H1 (cell line): ENCODE data around the gene GAMT. TPM values are rescaled to one million over a fixed set of nuclear protein-coding genes. Genes with fewer than 3 reads are reported as not detected.

ENCODE experiments used
- CTCF ChIA-PET: fragments of 300-600 bp; sonication (Branson Sonifier 250); formaldehyde crosslinking; loops from one replicate; lab custom pipeline; 2021; ENCODE audit not compliant: partially characterized antibody; lab: Charles Lee
- POLR2A ChIA-PET: fragments of 300-600 bp; sonication (Branson Sonifier 250); formaldehyde crosslinking; loops from one replicate; lab custom pipeline; 2021; ENCODE audit warnings: inconsistent platforms; ENCODE audit not compliant: partially characterized antibody; lab: Charles Lee
- DNase-seq, 2 experiments: peaks; one replicate each; pipeline versions ENCODE4 v3.0.0 to v3.0.0-alpha.2; 2010 to 2022; ENCODE audit warnings: low spot score in 2 of 2, low read depth in 1 of 2, mixed read lengths in 1 of 2
- FAIRE-seq: peaks from 2 replicates; lab custom pipeline; 2011; peaks lifted over from hg19 to GRCh38; lab: Jason Lieb, UNC
- H2AFZ ChIP-seq: 2 replicates; pipeline ENCODE4 v1.8.1; 2012; ENCODE audit warnings: low read length, inconsistent platforms
- H2AK5ac ChIP-seq: 2 replicates; pipeline ENCODE4 v1.6.1; 2013; ENCODE audit warnings: low read depth, low read length
- H2BK120ac ChIP-seq: replicated peaks from 2 replicates; pipeline ENCODE3; 2013; ENCODE audit warnings: low read depth, low read length, inconsistent platforms
- H2BK12ac ChIP-seq: 2 replicates; pipeline ENCODE4 v1.6.1; 2013; ENCODE audit warnings: low read depth, low read length
- H2BK15ac ChIP-seq: 2 replicates; pipeline ENCODE4 v1.6.1; 2013; ENCODE audit warnings: low read length
- H2BK20ac ChIP-seq: 2 replicates; pipeline ENCODE4 v1.6.1; 2013; ENCODE audit warnings: low read length
- H2BK5ac ChIP-seq: 2 replicates; pipeline ENCODE4 v1.6.1; 2013; ENCODE audit warnings: low read depth, low read length
- H3K14ac ChIP-seq: 2 replicates; pipeline ENCODE4 v1.6.1; 2013; ENCODE audit warnings: inconsistent platforms; ENCODE audit not compliant: insufficient read length
- H3K18ac ChIP-seq: 2 replicates; pipeline ENCODE4 v1.6.1; 2013; ENCODE audit warnings: low read length; ENCODE audit errors: extremely low read depth
- H3K23ac ChIP-seq: 2 replicates; pipeline ENCODE4 v1.6.1; 2013; ENCODE audit warnings: inconsistent platforms; ENCODE audit not compliant: insufficient read length
- H3K23me2 ChIP-seq: 2 replicates; pipeline ENCODE4 v1.6.1; 2013; ENCODE audit warnings: low read depth, low read length
- H3K27ac ChIP-seq: 2 replicates; pipeline ENCODE4 v1.6.1; 2011; ENCODE audit warnings: low read depth, low read length, inconsistent platforms
- H3K27me3 ChIP-seq, 4 experiments: replicated peaks in 1 of 4; 1 replicate in 1 of 4; 2 replicates in 3 of 4; pipeline versions ENCODE4 v1.6.1 to v1.8.1; 2011 to 2013; ENCODE audit warnings: low read length in 3 of 4, mild to moderate bottlenecking in 3 of 4, inconsistent platforms in 2 of 4, mixed read lengths in 2 of 4, moderate library complexity in 1 of 4; ENCODE audit not compliant: control insufficient read depth in 3 of 4, insufficient read depth in 3 of 4; ENCODE audit errors: extremely low read depth in 1 of 4
- H3K36me3 ChIP-seq, 4 experiments: 2 replicates each; pipeline versions ENCODE4 v1.6.1 to v1.8.1; 2011 to 2013; ENCODE audit warnings: mild to moderate bottlenecking in 4 of 4, low read length in 3 of 4, moderate library complexity in 2 of 4, control low read depth in 1 of 4, inconsistent platforms in 1 of 4; ENCODE audit not compliant: insufficient read depth in 4 of 4, control insufficient read depth in 2 of 4
- H3K4ac ChIP-seq: replicated peaks from 2 replicates; pipeline ENCODE3; 2013; ENCODE audit warnings: low read length, low read depth, mixed read lengths, inconsistent platforms; ENCODE audit not compliant: insufficient read length
- H3K4me1 ChIP-seq, 4 experiments: replicated peaks in 1 of 4; 1 replicate in 1 of 4; 2 replicates in 3 of 4; pipeline versions ENCODE4 v1.6.1 to v1.8.1; 2011 to 2013; ENCODE audit warnings: low read length in 3 of 4, inconsistent platforms in 2 of 4, mixed read lengths in 1 of 4; ENCODE audit not compliant: insufficient read depth in 4 of 4, control insufficient read depth in 3 of 4
- H3K4me2 ChIP-seq, 2 experiments: 2 replicates each; pipeline versions ENCODE4 v1.6.1 to v1.8.1; 2011 to 2013; ENCODE audit warnings: low read depth in 2 of 2, low read length in 2 of 2, control low read depth in 1 of 2, inconsistent platforms in 1 of 2, mild to moderate bottlenecking in 1 of 2; ENCODE audit not compliant: insufficient read depth in 1 of 2
- H3K4me3 ChIP-seq, 4 experiments: fragments of 200-600, 300-600 bp in 1 of 4; sonication (generic), shearing (Covaris generic), sonication (Bioruptor Twin) in 1 of 4; 2 replicates each; pipeline versions ENCODE4 v1.5.1 to v1.8.1; 2011 to 2016; ENCODE audit warnings: low read length in 4 of 4, low read depth in 3 of 4, control low read depth in 2 of 4, inconsistent platforms in 2 of 4, mild to moderate bottlenecking in 2 of 4, mixed read lengths in 1 of 4, moderate library complexity in 1 of 4; ENCODE audit not compliant: insufficient read depth in 2 of 4; ENCODE audit errors: extremely low read depth in 1 of 4
- H3K56ac ChIP-seq: replicated peaks from 2 replicates; pipeline ENCODE3; 2013; ENCODE audit warnings: low read depth, mild to moderate bottlenecking, mixed read lengths, low read length, inconsistent platforms; ENCODE audit not compliant: insufficient read length
- H3K79me1 ChIP-seq: 2 replicates; pipeline ENCODE4 v1.6.1; 2013; ENCODE audit warnings: low read depth, low read length, control low read depth
- H3K79me2 ChIP-seq, 2 experiments: 2 replicates each; pipeline versions ENCODE4 v1.6.1 to v1.8.1; 2012 to 2013; ENCODE audit warnings: low read length in 2 of 2, mild to moderate bottlenecking in 2 of 2, inconsistent platforms in 1 of 2; ENCODE audit not compliant: insufficient read depth in 2 of 2, control insufficient read depth in 1 of 2
- H3K9ac ChIP-seq, 4 experiments: replicated peaks in 1 of 4; 1 replicate in 1 of 4; 2 replicates in 3 of 4; pipeline versions ENCODE4 v1.6.1 to v1.8.1; 2011 to 2013; ENCODE audit warnings: low read depth in 3 of 4, low read length in 3 of 4, control low read depth in 2 of 4, mild to moderate bottlenecking in 2 of 4, moderate library complexity in 2 of 4, inconsistent platforms in 1 of 4; ENCODE audit errors: extremely low read depth in 1 of 4
- H3K9me3 ChIP-seq, 2 experiments: 2 replicates each; pipeline versions ENCODE4 v1.6.1 to v1.8.1; 2012 to 2013; ENCODE audit warnings: mild to moderate bottlenecking in 2 of 2, moderate library complexity in 2 of 2, control low read depth in 1 of 2, inconsistent platforms in 1 of 2, low read depth in 1 of 2, low read length in 1 of 2, mixed read lengths in 1 of 2; ENCODE audit not compliant: insufficient read depth in 2 of 2
- H4K20me1 ChIP-seq, 2 experiments: replicated peaks in 1 of 2; 2 replicates each; pipeline versions ENCODE3 to v1.8.1; 2011 to 2013; ENCODE audit warnings: inconsistent platforms in 2 of 2, low read length in 2 of 2, mild to moderate bottlenecking in 1 of 2; ENCODE audit not compliant: insufficient read depth in 2 of 2, control insufficient read depth in 1 of 2
- H4K5ac ChIP-seq: 2 replicates; pipeline ENCODE4 v1.6.1; 2013; ENCODE audit warnings: low read length, low read depth, mixed read lengths, inconsistent platforms; ENCODE audit not compliant: insufficient read length
- H4K8ac ChIP-seq: 2 replicates; pipeline ENCODE4 v1.8.0; 2013; ENCODE audit warnings: mild to moderate bottlenecking, moderate library complexity, low read length, inconsistent platforms; ENCODE audit not compliant: insufficient read depth; ENCODE audit errors: extremely low read depth
- H4K91ac ChIP-seq: replicated peaks from 2 replicates; pipeline ENCODE3; 2013; ENCODE audit warnings: low read length, mixed read lengths, inconsistent platforms; ENCODE audit not compliant: insufficient read length
- SP4 ChIP-seq: IDR thresholded peaks from 2 replicates; pipeline ENCODE4 v1.6.1; 2012; ENCODE audit warnings: low read length, inconsistent platforms
- WGBS, 2 experiments: shearing (Covaris generic) in 1 of 2; methylation state at CpG; one replicate each; pipeline versions ENCODE4 v1.1.6 to v1.1.7; 2013 to 2015; ENCODE audit warnings: low lambda C conversion rate in 2 of 2, mixed read lengths in 2 of 2, inconsistent platforms in 1 of 2, low coverage in 1 of 2, missing lambda C conversion rate in 1 of 2; ENCODE audit not compliant: insufficient replicate concordance in 2 of 2, insufficient coverage in 1 of 2, insufficient read length in 1 of 2; ENCODE audit errors: extremely low coverage in 1 of 2, missing lambda C conversion rate in 1 of 2; 5-methylcytosine and 5-hydroxymethylcytosine counted together
- polyA plus RNA-seq, 7 experiments: library from polyadenylated mRNA; depleted of rRNA in 3 of 7; stranded (reverse) in 5 of 7; unstranded in 2 of 7; fragments of >200 nt in 5 of 7; fragments of 200-250 nt in 2 of 7; gene quantifications; 1 replicate in 5 of 7; 2 replicates in 1 of 7; 4 replicates in 1 of 7; pipeline versions ENCODE4 v1.2.1 to v1.2.3, GENCODE V29; 2011 to 2013; ENCODE audit warnings: missing spikeins in 2 of 7, mixed read lengths in 2 of 7
- total RNA-seq: library from RNA; stranded (reverse); fragmentation: NEBNext Ultra II Directional; extraction: Animal tissue kit (Norgen Biotek cat#: 25700); gene quantifications from 2 replicates; pipeline ENCODE4 v1.2.1, GENCODE V29; 2021

The GAMT gene
- total and polyA plus RNA-seq, 2 of the 8 experiments (the other 6 are each of a cell fraction or from before 2014, with no cell fraction given), result 17.2 to 35.6 TPM

GRCh38 chr19:1431759-1432506 lies 30.6 kb upstream of the GAMT start:
- peaks cover 28 to 60% (median 52%) of the 10 kb centered on the region in 4 experiments for H3K36me3 ChIP-seq
- CTCF ChIA-PET, result interaction anchor here (2.9 kb wide), 1 partner anchor 13 kb away, joined by 6 read pairs; no protein-coding TSS in a partner anchor
- no peak for TF ChIP-seq SP4

More at GRCh38 chr19:1431759-1432506, 30.6 kb upstream of the GAMT start:
- Histone ChIP-seq H3K56ac (no peak overlapping the region), H2AK5ac (no peak overlapping the region), H2AFZ (no peak overlapping the region), H3K9me3 (no peaks in the 10 kb centered on the region), H2BK20ac (no peak overlapping the region), H4K8ac (peak overlapping the region; percentile 57; the same call in 1 of the 2 replicates), H3K27ac (no peak overlapping the region), H3K79me2 (peaks cover 0 to 2% of the 10 kb centered on the region in 2 experiments; a peak in 1 of 4 replicates), H2BK120ac (no peak overlapping the region), H3K4me3 (no peak overlapping the region), H4K20me1 (peaks cover 15 to 26% of the 10 kb centered on the region in 2 experiments), H4K91ac (no peak overlapping the region), H3K27me3 (no peaks in the 10 kb centered on the region), H3K4me1 (no peaks in the 10 kb centered on the region), H3K23me2 (no peaks in the 10 kb centered on the region), H3K9ac (no peak overlapping the region), H3K79me1 (0 out of 2 replicates have a peak, but pooled peaks cover 2% of the 10 kb centered on the region), H3K4me2 (no peak overlapping the region), H3K23ac (no peak overlapping the region), H4K5ac (no peak overlapping the region), H2BK15ac (no peak overlapping the region), H3K14ac (no peak overlapping the region), H2BK12ac (no peak overlapping the region), H3K4ac (no peak overlapping the region), H2BK5ac (no peak overlapping the region), H3K18ac (no peak overlapping the region)
- FAIRE-seq, result no peak
- WGBS, 2 experiments, result 97% methylated on average over 24 of the region's 24 CpGs; no CpG with 5 or more reads in 1 of the 2 experiments
- no peak for DNase-seq
- POLR2A ChIA-PET, result interaction anchor here (0.9 to 2.7 kb wide), 6 partner anchors 10 to 60 kb away, joined by 3 to 12 read pairs (median 5); no protein-coding TSS in a partner anchor
